ENCODE results near the gene XPO1.

Gene XPO1

DNA sequence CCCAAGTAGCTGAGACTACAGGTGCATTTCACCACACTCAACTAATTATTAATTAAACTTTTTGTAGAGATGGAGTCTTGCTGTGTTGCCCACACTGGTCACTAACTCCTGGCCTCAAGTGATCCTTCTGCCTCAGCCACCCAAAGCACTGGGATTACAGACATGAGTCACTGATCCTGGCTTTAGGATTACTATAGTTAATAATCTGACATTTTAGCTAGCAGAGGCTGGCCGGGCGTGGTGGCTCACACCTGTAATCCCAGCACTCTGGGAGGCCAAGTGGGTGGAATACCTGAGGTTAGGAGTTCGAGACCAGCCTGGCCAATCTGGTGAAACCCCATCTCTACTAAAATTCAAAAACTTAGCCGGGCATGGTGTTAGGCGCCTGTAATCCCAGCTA is 106.8 kb downstream of the XPO1 start:
- DNase-seq (ENCODE audit: low spot score): no peak

All from left forelimb (tissue), 1 donor.